ENCODE measurements around the gene APAF1. TPM values are rescaled to one million over a fixed set of nuclear protein-coding genes. Genes with fewer than 3 reads are reported as not detected.

Gene APAF1
- total RNA-seq, 4 donors from 2014 or later: 5.7 to 8.5 (median 6.5) TPM

DNA sequence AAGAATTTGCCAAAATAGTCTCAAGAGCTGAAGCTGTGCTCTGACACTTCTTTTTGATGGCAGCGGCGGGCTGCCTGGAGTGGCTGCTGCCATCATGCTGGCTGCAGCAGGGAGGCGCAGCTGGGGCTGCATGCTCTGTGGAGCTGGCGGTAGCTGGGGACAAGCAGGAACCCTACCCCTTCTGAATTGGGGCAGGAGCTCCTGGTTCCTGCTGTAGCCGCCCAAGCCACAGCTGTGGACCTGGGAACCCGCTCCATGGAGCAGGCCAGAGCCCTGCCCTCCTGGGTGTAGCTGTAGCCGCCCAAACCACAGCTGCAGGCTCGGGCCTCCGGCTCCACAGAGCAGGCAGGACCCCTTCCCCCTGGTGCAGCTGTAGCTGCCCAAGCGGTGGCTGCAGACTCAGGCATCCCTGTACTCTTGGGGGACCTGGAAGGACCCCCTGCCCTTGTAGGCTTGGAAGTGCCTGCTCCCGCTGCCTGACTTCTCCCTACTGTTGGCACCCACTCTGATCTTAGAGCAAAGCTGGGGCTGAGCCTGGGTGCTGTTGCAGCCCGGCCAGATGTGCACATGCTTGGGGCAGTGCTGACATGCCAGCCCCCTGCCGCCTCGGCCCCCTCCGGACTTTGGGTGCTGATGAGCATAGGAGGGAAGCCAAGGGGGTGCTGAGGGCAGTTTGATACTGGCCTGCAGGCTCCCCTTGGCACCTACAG is 33.3 kb downstream of the APAF1 start:
- H3K4me3 ChIP-seq (ENCODE audit: low read depth, poor library complexity, severe bottlenecking): no peak overlapping the region
- TF ChIP-seq POLR2A (IDR thresholded peaks at IDR 0.05): no peak
- TF ChIP-seq, protein P1, sequence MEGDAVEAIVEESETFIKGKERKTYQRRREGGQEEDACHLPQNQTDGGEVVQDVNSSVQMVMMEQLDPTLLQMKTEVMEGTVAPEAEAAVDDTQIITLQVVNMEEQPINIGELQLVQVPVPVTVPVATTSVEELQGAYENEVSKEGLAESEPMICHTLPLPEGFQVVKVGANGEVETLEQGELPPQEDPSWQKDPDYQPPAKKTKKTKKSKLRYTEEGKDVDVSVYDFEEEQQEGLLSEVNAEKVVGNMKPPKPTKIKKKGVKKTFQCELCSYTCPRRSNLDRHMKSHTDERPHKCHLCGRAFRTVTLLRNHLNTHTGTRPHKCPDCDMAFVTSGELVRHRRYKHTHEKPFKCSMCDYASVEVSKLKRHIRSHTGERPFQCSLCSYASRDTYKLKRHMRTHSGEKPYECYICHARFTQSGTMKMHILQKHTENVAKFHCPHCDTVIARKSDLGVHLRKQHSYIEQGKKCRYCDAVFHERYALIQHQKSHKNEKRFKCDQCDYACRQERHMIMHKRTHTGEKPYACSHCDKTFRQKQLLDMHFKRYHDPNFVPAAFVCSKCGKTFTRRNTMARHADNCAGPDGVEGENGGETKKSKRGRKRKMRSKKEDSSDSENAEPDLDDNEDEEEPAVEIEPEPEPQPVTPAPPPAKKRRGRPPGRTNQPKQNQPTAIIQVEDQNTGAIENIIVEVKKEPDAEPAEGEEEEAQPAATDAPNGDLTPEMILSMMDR (IDR thresholded peaks at IDR 0.05): no peak
- WGBS, 2 donors: 92 to 95% methylated on average over 13 to 15 of the region's 15 CpGs

GRCh38 chr12:98678946-98679610 is 34.0 kb downstream of the APAF1 start:
- DNase-seq (ENCODE audit: low spot score in 2 of 2): no peak
- 86 to 91% methylated on average over 6 to 7 of the region's 7 CpGs for WGBS, 2 donors
- H3K4me3 ChIP-seq (ENCODE audit: low read depth, poor library complexity, severe bottlenecking): no peak overlapping the region
- TF ChIP-seq, protein P1 (IDR thresholded peaks at IDR 0.05): no peak
- no peak for TF ChIP-seq POLR2A (IDR thresholded peaks at IDR 0.05)
- intact Hi-C loops (cut with DNase I; ENCODE audit: low total_unique reads): no loop called here

More for the DNA sequence above, 33.3 kb downstream of the APAF1 start:
- intact Hi-C loops (cut with DNase I; ENCODE audit: low total_unique reads): no loop called here
- no peak for DNase-seq (ENCODE audit: low spot score in 2 of 2)

- H3K4me3 ChIP-seq (ENCODE audit: low read depth, poor library complexity, severe bottlenecking): no peak overlapping the region
- WGBS, 2 donors: 88 to 93% methylated on average over 12 to 15 of the region's 15 CpGs
- TF ChIP-seq POLR2A (IDR thresholded peaks at IDR 0.05): no peak
- TF ChIP-seq, protein P1 (IDR thresholded peaks at IDR 0.05): no peak
- no peak for DNase-seq (ENCODE audit: low spot score in 2 of 2)
- intact Hi-C loops (cut with DNase I; ENCODE audit: low total_unique reads): no loop called here
Observed at GRCh38 chr12:98679611-98680005, 34.5 kb downstream of the APAF1 start.

DNA sequence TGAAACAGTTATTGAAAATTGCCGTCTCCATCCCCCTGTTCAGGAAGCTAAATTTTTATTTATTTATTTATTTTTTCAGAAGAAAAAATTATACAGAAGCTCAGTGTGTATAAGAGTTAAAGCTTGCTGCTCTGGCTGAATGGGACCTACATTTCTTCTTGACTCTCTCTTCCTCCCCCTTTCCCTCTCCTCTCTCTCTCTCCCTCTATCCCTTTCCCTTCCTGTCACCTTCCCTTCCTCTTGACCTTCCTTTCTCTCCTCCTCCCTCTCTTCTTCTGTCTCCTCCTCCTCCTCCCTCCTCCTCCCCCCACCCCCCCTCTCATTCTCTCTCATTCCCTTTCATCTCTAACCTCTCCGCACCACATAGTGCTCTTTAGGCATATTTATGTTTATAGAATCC is 39.1 kb downstream of the APAF1 start:
- DNase-seq (ENCODE audit: low spot score in 2 of 2): no peak
- TF ChIP-seq, protein P1 (IDR thresholded peaks at IDR 0.05): no peak
- TF ChIP-seq POLR2A (IDR thresholded peaks at IDR 0.05): no peak
- 94 to 96% methylated on average over 2 of the region's 2 CpGs for WGBS, 2 donors
- intact Hi-C loops (cut with DNase I; ENCODE audit: low total_unique reads): no loop called here
- H3K4me3 ChIP-seq (ENCODE audit: low read depth, poor library complexity, severe bottlenecking): no peak overlapping the region

DNA sequence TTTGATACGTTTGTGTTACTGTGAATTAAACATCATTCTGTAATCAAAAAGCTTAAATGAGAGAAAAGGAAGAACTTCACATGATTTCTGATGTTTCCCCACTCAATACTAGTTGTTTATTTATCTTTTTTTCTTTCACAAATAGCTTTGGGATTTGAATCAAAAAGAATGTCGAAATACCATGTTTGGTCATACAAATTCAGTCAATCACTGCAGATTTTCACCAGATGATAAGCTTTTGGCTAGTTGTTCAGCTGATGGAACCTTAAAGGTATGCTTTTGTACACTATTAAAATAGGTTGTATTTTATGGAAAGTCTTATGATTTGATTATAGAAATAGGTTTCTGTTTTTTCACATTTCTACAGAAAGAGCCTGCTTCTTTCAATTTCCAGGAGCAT is 41.5 kb downstream of the APAF1 start:
- WGBS, 2 donors: 87% methylated on average over 2 of the region's 2 CpGs
- no peak overlapping the region for H3K4me3 ChIP-seq (ENCODE audit: low read depth, poor library complexity, severe bottlenecking)
- TF ChIP-seq POLR2A (IDR thresholded peaks at IDR 0.05): no peak
- TF ChIP-seq, protein P1 (IDR thresholded peaks at IDR 0.05): no peak
- DNase-seq (ENCODE audit: low spot score in 2 of 2): no peak
- intact Hi-C loops (cut with DNase I; ENCODE audit: low total_unique reads): no loop called here

Measured in lower leg skin (tissue), 4 donors.